Thyroid gland (tissue), 4 donors: ENCODE results near the gene DNAJC16. TPM values are rescaled to one million over a fixed set of nuclear protein-coding genes. Genes with fewer than 3 reads are reported as not detected.

Source experiments
- DNase-seq, 2 donors: peaks; one replicate each; pipeline ENCODE4 v3.0.0-alpha.2; 2019
- H3K27ac ChIP-seq, 3 donors: fragments of 200-600 bp; sonication (generic); 1 replicate in 2 of 3; 2 replicates in 1 of 3; pipeline ENCODE4 v1.5.1; 2016 to 2019; ENCODE audit warnings: mild to moderate bottlenecking in 1 of 3, moderate library complexity in 1 of 3
- H3K27me3 ChIP-seq: fragments of 200-600 bp; sonication (generic); one replicate; pipeline ENCODE4 v1.5.1; 2019
- H3K36me3 ChIP-seq, 2 donors: fragments of 200-600 bp; sonication (generic); one replicate each; pipeline ENCODE4 v1.5.1; 2016 to 2019
- H3K4me1 ChIP-seq, 2 donors: fragments of 200-600 bp; sonication (generic); one replicate each; pipeline ENCODE4 v1.5.1; 2017 to 2019
- H3K4me3 ChIP-seq, 3 donors: fragments of 200-600 bp; sonication (generic); replicated peaks in 1 of 3; 1 replicate in 2 of 3; 2 replicates in 1 of 3; pipeline ENCODE4 v1.5.1; 2016; ENCODE audit warnings: mild to moderate bottlenecking in 1 of 3
- H3K9me3 ChIP-seq: fragments of 200-600 bp; sonication (generic); one replicate; pipeline ENCODE4 v1.5.1; 2017
- POLR2A ChIP-seq, 2 donors: fragments of 450-650 bp; IDR thresholded peaks; one replicate each; pipeline ENCODE4 v1.6.1; 2017; ENCODE audit warnings: antibody characterized with exemption in 2 of 2, mild to moderate bottlenecking in 2 of 2, moderate library complexity in 1 of 2
- WGBS, 2 donors: methylation state at CpG; one replicate each; pipeline ENCODE4 v1.1.5; 2017; 5-methylcytosine and 5-hydroxymethylcytosine counted together
- intact Hi-C: fragments of 100-400 bp; cut with DNase I; formaldehyde crosslinking; loops from one replicate; pipeline ENCODE4 v1.15.1; 2023
- total RNA-seq, 4 donors: library from RNA; depleted of rRNA; stranded (reverse); fragments of >200 nt; gene quantifications; one replicate each; pipeline ENCODE4 v1.2.3, GENCODE V29; 2016
- TF ChIP-seq, protein P1 (sequence below), 6 experiments: fragments of 200-600 bp in 3 of 6; fragments of 450-650 bp in 3 of 6; sonication (generic) in 3 of 6; IDR thresholded peaks; one replicate each; pipeline ENCODE4 v1.5.1; 2016 to 2019; ENCODE audit warnings: antibody characterized with exemption in 6 of 6, mild to moderate bottlenecking in 2 of 6, inconsistent platforms in 1 of 6, moderate library complexity in 1 of 6

Gene DNAJC16
- total RNA-seq, 4 donors from 2014 or later, result 24.3 to 46.8 (median 29.7) TPM

DNA sequence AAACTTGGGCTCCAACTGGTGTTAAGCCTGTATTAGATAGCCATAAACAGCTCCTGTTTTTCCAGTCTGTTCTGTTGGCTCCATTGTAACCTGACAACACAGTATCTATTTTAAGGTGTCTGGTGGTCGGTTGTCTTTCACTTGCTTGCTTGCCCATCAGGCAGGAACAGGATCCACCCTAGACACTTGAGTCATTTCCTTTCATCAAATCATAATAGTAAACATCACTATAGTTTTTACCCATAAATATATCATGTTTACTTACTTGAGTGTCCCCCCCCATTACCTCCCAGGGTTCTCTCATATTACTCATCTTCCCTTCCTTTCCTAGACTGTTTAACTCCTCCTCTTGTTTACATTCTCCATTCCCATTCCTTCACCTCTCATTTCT lies 93.5 kb downstream of the DNAJC16 start:
- no peaks in the 10 kb centered on the region for H3K27me3 ChIP-seq
- no peaks in the 10 kb centered on the region for H3K36me3 ChIP-seq
- no peaks in the 10 kb centered on the region for H3K9me3 ChIP-seq
- WGBS, 2 donors, result 56 to 64% methylated on average over 1 of the region's 1 CpG
- no peak for DNase-seq
- no peak overlapping the region for H3K4me3 ChIP-seq
- TF ChIP-seq, protein P1, sequence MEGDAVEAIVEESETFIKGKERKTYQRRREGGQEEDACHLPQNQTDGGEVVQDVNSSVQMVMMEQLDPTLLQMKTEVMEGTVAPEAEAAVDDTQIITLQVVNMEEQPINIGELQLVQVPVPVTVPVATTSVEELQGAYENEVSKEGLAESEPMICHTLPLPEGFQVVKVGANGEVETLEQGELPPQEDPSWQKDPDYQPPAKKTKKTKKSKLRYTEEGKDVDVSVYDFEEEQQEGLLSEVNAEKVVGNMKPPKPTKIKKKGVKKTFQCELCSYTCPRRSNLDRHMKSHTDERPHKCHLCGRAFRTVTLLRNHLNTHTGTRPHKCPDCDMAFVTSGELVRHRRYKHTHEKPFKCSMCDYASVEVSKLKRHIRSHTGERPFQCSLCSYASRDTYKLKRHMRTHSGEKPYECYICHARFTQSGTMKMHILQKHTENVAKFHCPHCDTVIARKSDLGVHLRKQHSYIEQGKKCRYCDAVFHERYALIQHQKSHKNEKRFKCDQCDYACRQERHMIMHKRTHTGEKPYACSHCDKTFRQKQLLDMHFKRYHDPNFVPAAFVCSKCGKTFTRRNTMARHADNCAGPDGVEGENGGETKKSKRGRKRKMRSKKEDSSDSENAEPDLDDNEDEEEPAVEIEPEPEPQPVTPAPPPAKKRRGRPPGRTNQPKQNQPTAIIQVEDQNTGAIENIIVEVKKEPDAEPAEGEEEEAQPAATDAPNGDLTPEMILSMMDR (IDR thresholded peaks at IDR 0.05), result no peak
- H3K27ac ChIP-seq, result peak overlapping the region in 2 of 3 donors; percentile 89 to 92
- intact Hi-C loops, result no loop called here
- peaks cover 36 to 45% of the 10 kb centered on the region in 2 donors for H3K4me1 ChIP-seq

DNA sequence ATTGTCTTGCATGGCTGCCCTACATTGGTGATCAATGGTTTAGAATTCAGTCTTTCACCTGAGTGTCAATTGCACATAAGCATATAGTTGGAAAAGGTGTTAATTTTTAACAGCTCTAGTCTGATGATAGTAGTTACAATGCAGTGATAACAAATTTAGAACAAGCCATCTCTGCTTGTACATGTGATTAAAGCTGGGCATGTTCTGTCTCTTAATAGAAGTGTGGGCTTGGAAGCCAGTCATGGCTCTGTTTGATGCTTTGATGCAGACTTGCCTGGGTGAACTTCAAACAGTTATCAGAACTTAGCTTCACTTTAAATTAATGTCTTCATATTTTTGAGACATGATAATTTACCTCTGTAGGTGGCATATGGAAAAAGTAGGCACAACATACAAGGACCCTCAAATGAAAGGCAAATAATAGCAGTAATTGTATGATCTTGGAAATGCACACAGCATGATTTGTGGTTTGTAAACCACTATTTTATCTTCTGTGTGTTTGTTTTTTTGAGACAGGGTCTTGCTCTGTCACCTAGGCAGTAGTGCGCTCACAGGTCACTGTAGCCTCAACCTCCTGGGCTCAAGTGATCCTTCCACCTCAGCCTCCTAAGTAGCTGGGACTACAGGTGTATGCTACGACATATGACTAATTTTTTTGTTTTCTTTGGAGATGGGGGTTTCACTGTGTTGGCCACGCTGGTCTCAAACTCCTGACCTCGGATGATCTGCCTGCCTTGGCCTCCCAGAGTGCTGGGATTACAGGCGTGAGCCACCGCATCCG lies 94.4 kb downstream of the DNAJC16 start:
- no peak for DNase-seq
- intact Hi-C loops, result no loop called here
- TF ChIP-seq, protein P1 (IDR thresholded peaks at IDR 0.05), result no peak
- TF ChIP-seq POLR2A (IDR thresholded peaks at IDR 0.05), result no peak
- Histone ChIP-seq H3K36me3 (no peaks in the 10 kb centered on the region), H3K9me3 (no peaks in the 10 kb centered on the region), H3K27ac (no peak overlapping the region), H3K4me3 (no peak overlapping the region), H3K27me3 (no peaks in the 10 kb centered on the region), H3K4me1 (peaks cover 28 to 36% of the 10 kb centered on the region in 2 donors)
- WGBS, 2 donors, result 94 to 99% methylated on average over 7 of the region's 7 CpGs

DNA sequence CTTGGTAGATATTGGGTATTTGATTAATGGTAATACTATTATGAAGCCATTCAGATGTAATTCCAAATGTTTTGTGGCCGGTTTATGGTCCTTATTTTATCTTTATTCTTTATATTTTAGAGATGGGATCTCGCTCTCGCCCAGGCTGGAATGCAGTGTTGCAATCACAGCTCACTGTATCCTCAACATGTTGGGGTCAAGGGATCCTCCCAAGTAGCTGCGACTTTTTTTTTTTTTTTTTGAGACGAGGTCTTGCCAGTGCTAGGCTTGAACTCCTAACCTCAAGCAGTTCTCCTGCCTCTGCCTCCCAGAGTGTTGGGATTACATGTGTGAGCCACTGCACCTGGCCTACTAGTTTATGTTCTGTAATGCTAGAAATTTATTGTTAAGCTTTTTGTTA lies 95.3 kb downstream of the DNAJC16 start:
- Histone ChIP-seq H3K27me3 (no peaks in the 10 kb centered on the region), H3K4me1 (peaks cover 22 to 29% of the 10 kb centered on the region in 2 donors), H3K36me3 (peaks cover 0 to 4% of the 10 kb centered on the region in 2 donors), H3K27ac (no peak overlapping the region), H3K9me3 (no peaks in the 10 kb centered on the region), H3K4me3 (no peak overlapping the region)
- TF ChIP-seq, protein P1 (IDR thresholded peaks at IDR 0.05), result no peak
- no peak for TF ChIP-seq POLR2A (IDR thresholded peaks at IDR 0.05)
- no peak for DNase-seq
- intact Hi-C loops, result no loop called here
- WGBS, 2 donors, result 87 to 91% methylated on average over 5 of the region's 5 CpGs

DNA sequence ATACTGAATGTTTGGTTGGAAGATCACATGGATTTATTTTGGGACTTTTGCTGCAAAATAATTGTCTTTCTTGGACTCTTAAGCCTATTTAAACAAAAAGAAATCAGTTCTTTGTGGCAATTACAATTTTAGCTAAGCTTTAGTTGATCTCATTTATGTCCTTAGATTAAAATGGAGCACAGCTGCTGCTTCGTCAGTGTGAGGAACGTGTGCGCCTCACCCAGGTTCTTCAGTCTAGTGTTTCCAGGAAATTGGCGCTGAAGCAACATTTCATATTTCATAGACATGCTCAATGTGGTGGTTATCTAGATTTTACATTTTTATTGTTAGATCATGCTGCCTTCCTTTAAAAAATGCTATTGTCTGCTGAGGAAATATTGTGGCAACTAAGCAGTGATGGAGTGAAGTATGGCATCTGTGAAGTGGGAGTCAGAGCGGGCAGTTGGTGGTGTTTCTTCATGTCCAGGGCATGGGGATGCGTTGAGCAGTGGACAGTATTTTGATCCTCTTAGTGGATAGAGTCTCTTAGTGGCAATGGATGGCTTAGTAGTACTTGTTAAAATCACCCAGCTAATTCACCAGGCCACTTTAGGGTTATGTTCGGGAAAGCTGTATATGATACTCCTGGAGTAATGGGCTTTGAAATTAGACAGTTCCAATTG lies 96.2 kb downstream of the DNAJC16 start:
- no peaks in the 10 kb centered on the region for H3K27me3 ChIP-seq

More for the DNA sequence above, 96.2 kb downstream of the DNAJC16 start:
- no peak for DNase-seq
- intact Hi-C loops, result no loop called here
- H3K9me3 ChIP-seq, result no peaks in the 10 kb centered on the region
- no peak for TF ChIP-seq POLR2A (IDR thresholded peaks at IDR 0.05)
- TF ChIP-seq, protein P1 (IDR thresholded peaks at IDR 0.05), result no peak
- 94 to 98% methylated on average over 7 of the region's 7 CpGs for WGBS, 2 donors
- H3K4me3 ChIP-seq, result no peak overlapping the region
- peaks cover 25 to 29% of the 10 kb centered on the region in 2 donors for H3K4me1 ChIP-seq
- H3K36me3 ChIP-seq, result peaks cover 0 to 12% of the 10 kb centered on the region in 2 donors
- H3K27ac ChIP-seq, result no peak overlapping the region
